SK-N-SH treated with all-trans-retinoic acid at 6 μM for 48 hours (cell line): ENCODE data around the gene TERC.

Experiments used
- ATAC-seq: fragments of 200-7000 bp; cut with Tn5 transposase; 3 replicates; pipeline ENCODE4 v1.9.1; 2020; ENCODE audit warnings: mild to moderate bottlenecking, moderate library complexity
- ARNTL ChIP-seq: fragments of 450-650 bp; formaldehyde crosslinking; IDR thresholded peaks from 2 replicates; pipeline ENCODE4 v1.5.0; 2020; ENCODE audit warnings: low read depth, mild to moderate bottlenecking, moderate library complexity, borderline replicate concordance
- BACH2 ChIP-seq: fragments of 250-450 bp; sonication (Bioruptor Pico); IDR thresholded peaks from 2 replicates; pipeline ENCODE4 v1.9.0; 2021; ENCODE audit warnings: mild to moderate bottlenecking, borderline replicate concordance
- CSDC2 ChIP-seq: fragments of 250-450 bp; sonication (Bioruptor Pico); IDR thresholded peaks from 2 replicates; pipeline ENCODE4 v1.5.0; 2020; ENCODE audit warnings: mild to moderate bottlenecking, moderate library complexity
- CSRNP3 ChIP-seq: fragments of 250-450 bp; sonication (Bioruptor Pico); IDR thresholded peaks from 2 replicates; pipeline ENCODE4 v1.5.1; 2021; ENCODE audit warnings: mild to moderate bottlenecking, moderate library complexity
- GLIS3 ChIP-seq: fragments of 250-450 bp; sonication (Bioruptor Pico); IDR thresholded peaks from 2 replicates; pipeline ENCODE4 v1.5.0; 2020; ENCODE audit warnings: mild to moderate bottlenecking, moderate library complexity
- ISL1 ChIP-seq: fragments of 250-450 bp; sonication (Bioruptor Pico); IDR thresholded peaks from 2 replicates; pipeline ENCODE4 v2.1.2; 2022; ENCODE audit warnings: mild to moderate bottlenecking, moderate library complexity
- OSR1 ChIP-seq: fragments of 250-450 bp; sonication (Bioruptor Pico); IDR thresholded peaks from 2 replicates; pipeline ENCODE4 v1.8.0; 2022; ENCODE audit warnings: moderate library complexity, mild to moderate bottlenecking, inconsistent platforms
- PATZ1 ChIP-seq: fragments of 250-450 bp; sonication (Bioruptor Pico); IDR thresholded peaks from 2 replicates; pipeline ENCODE4 v1.8.0; 2020; ENCODE audit warnings: mild to moderate bottlenecking, moderate library complexity, borderline replicate concordance
- PPARA ChIP-seq: fragments of 250-450 bp; sonication (Bioruptor Pico); IDR thresholded peaks from 2 replicates; pipeline ENCODE4 v1.5.0; 2020; ENCODE audit warnings: mild to moderate bottlenecking, borderline replicate concordance
- RARB ChIP-seq: fragments of 250-450 bp; sonication (Bioruptor Pico); IDR thresholded peaks from 2 replicates; pipeline ENCODE4 v1.8.0; 2021; ENCODE audit warnings: mild to moderate bottlenecking, moderate library complexity
- SNAI2 ChIP-seq: fragments of 250-450 bp; sonication (Bioruptor Pico); IDR thresholded peaks from 2 replicates; pipeline ENCODE4 v1.5.0; 2020; ENCODE audit warnings: mild to moderate bottlenecking, moderate library complexity
- TCF4 ChIP-seq: fragments of 250-450 bp; sonication (Bioruptor Pico); IDR thresholded peaks from 2 replicates; pipeline ENCODE4 v1.8.0; 2021; ENCODE audit warnings: mild to moderate bottlenecking, moderate library complexity, borderline replicate concordance
- TOX ChIP-seq: fragments of 250-450 bp; sonication (Bioruptor Pico); IDR thresholded peaks from 2 replicates; pipeline ENCODE4 v1.8.0; 2021; ENCODE audit warnings: mild to moderate bottlenecking, moderate library complexity, borderline replicate concordance
- TSHZ2 ChIP-seq: fragments of 250-450 bp; sonication (Bioruptor Pico); IDR thresholded peaks from 2 replicates; pipeline ENCODE4 v1.5.0; 2020; ENCODE audit warnings: mild to moderate bottlenecking, moderate library complexity
- ZC3H10 ChIP-seq: fragments of 250-450 bp; sonication (Bioruptor Pico); IDR thresholded peaks from 2 replicates; pipeline ENCODE4 v1.5.1; 2021; ENCODE audit warnings: mild to moderate bottlenecking, moderate library complexity
- ZFP3 ChIP-seq: fragments of 250-450 bp; sonication (Bioruptor Pico); IDR thresholded peaks from 2 replicates; pipeline ENCODE4 v1.5.0; 2020; ENCODE audit warnings: mild to moderate bottlenecking, moderate library complexity
- ZFP30 ChIP-seq: fragments of 450-650 bp; formaldehyde crosslinking; IDR thresholded peaks from 2 replicates; pipeline ENCODE4 v1.5.0; 2022; ENCODE audit warnings: mild to moderate bottlenecking, moderate library complexity
- ZNF565 ChIP-seq: fragments of 450-650 bp; formaldehyde crosslinking; conservative IDR thresholded peaks from 2 replicates; pipeline ENCODE4 v1.5.0; 2020; ENCODE audit warnings: low read depth, mild to moderate bottlenecking, moderate library complexity
- ZNF70 ChIP-seq: fragments of 450-650 bp; formaldehyde crosslinking; IDR thresholded peaks from 2 replicates; pipeline ENCODE4 v1.5.0; 2020; ENCODE audit warnings: mild to moderate bottlenecking, moderate library complexity
- TF ChIP-seq, protein P1 (sequence below): fragments of 250-450 bp; sonication (Bioruptor Pico); IDR thresholded peaks from 2 replicates; pipeline ENCODE4 v1.5.1; 2020; ENCODE audit warnings: low read depth, mild to moderate bottlenecking, moderate library complexity
- TF ChIP-seq, protein P2 (sequence below): fragments of 250-450 bp; sonication (Bioruptor Pico); IDR thresholded peaks from 2 replicates; pipeline ENCODE4 v1.8.0; 2021; ENCODE audit warnings: low read depth, mild to moderate bottlenecking, moderate library complexity, borderline replicate concordance

Gene TERC

DNA sequence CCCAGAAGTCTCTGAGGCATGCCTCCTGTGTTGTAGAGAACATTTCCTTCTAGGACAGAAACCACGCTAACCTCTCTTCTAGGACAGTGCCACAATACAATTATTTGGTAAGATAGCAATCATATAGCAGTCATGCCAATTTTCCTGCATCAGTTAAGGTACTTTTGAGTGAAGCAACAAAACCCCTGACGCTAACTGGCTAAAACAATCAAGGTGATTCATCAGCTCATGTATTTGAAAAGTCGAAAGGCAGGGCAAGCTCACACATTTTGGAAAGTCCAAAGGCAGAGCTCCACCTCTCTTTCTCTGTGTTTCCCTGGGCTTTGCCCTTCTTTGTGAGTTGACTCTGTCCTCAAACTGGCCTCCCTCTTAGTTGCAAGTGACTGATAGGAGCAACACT, 10.1 kb downstream of the TERC start:
- TF ChIP-seq ZC3H10 (CRISPR knock-in tag) (no peak), PATZ1 (CRISPR knock-in tag) (no peak), ZNF70 (CRISPR knock-in tag) (no peak), ZNF565 (CRISPR knock-in tag) (no peak), ZFP3 (CRISPR knock-in tag) (no peak), RARB (CRISPR knock-in tag) (no peak), ISL1 (CRISPR knock-in tag) (no peak), TOX (CRISPR knock-in tag) (no peak)
- TF ChIP-seq, protein P1, sequence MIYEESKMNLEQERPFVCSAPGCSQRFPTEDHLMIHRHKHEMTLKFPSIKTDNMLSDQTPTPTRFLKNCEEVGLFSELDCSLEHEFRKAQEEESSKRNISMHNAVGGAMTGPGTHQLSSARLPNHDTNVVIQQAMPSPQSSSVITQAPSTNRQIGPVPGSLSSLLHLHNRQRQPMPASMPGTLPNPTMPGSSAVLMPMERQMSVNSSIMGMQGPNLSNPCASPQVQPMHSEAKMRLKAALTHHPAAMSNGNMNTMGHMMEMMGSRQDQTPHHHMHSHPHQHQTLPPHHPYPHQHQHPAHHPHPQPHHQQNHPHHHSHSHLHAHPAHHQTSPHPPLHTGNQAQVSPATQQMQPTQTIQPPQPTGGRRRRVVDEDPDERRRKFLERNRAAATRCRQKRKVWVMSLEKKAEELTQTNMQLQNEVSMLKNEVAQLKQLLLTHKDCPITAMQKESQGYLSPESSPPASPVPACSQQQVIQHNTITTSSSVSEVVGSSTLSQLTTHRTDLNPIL, result no peak
- TF ChIP-seq, protein P2, sequence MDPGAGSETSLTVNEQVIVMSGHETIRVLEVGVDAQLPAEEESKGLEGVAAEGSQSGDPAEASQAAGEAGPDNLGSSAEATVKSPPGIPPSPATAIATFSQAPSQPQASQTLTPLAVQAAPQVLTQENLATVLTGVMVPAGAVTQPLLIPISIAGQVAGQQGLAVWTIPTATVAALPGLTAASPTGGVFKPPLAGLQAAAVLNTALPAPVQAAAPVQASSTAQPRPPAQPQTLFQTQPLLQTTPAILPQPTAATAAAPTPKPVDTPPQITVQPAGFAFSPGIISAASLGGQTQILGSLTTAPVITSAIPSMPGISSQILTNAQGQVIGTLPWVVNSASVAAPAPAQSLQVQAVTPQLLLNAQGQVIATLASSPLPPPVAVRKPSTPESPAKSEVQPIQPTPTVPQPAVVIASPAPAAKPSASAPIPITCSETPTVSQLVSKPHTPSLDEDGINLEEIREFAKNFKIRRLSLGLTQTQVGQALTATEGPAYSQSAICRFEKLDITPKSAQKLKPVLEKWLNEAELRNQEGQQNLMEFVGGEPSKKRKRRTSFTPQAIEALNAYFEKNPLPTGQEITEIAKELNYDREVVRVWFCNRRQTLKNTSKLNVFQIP (CRISPR knock-in tag), result no peak
- no peak for ATAC-seq

DNA sequence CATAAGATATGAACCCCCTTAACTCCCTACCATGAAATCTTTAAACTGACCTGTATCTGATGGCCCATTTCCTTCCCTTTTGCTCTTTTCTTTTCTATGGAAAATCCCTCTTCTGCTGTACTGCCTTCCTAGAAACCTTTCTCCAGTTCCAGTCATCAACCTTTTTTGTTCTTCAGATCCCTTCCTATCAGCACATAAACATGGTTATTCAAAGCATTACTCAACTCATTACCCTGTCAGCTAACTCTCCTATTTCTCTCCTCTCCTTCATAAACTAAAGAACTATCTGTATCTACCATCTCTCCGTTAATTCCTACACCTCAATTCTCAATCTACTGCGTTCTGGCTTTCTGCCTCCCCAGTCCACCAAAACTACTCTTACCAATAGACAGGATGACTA, 13.0 kb downstream of the TERC start:
- TF ChIP-seq ZFP3 (CRISPR knock-in tag) (no peak), GLIS3 (no peak), PPARA (CRISPR knock-in tag) (no peak), CSDC2 (CRISPR knock-in tag) (no peak), OSR1 (CRISPR knock-in tag) (no peak), ZC3H10 (CRISPR knock-in tag) (no peak), ISL1 (CRISPR knock-in tag) (no peak), ARNTL (CRISPR knock-in tag) (no peak), TSHZ2 (CRISPR knock-in tag) (no peak), PATZ1 (CRISPR knock-in tag) (no peak), ZFP30 (no peak), BACH2 (no peak), CSRNP3 (CRISPR knock-in tag) (no peak), SNAI2 (no peak), ZNF70 (CRISPR knock-in tag) (no peak), TCF4 (CRISPR knock-in tag) (no peak), ZNF565 (CRISPR knock-in tag) (no peak)
- TF ChIP-seq, protein P1, result no peak
- no peak for ATAC-seq
